ENCODE data around the gene SS18L1.

DNA sequence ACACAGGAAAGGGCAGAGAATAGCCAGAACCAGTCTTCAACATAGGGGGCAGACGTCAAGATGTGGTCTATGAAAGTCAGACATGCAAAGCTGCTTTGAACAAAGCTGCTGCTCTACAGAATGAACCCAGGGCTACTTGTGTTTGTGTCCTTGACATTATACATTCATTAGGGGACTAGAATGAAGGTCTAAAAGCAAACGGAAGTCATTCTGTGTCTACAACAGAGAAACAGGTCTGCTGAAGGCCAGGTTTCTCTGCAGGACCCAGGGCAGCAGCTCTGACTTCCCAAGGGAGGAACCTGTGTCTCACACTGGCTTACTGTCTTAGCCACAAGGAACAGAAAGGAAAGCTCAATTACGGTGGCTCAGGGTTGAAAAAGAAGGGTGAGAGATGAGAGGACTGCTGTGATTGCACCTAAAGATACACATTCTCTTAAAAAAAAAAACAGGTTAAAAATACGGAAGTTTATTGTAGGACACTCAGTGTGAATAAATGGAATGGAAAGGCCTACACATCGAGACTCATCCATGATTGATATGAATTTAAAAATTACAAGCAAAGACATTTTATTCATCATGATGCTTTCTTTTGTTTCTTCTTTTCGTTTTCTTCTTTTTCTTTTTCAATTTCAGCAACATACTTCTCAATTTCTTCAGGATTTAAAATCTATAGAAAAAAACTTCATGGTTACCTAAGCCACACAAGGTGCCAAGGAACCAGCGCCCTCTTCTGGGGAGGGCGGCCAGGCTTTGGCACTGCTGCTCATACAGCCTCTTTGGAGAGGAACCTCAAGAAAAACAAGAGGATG is 7.1 kb upstream of the SS18L1 start:
- TF ChIP-seq, protein P1, sequence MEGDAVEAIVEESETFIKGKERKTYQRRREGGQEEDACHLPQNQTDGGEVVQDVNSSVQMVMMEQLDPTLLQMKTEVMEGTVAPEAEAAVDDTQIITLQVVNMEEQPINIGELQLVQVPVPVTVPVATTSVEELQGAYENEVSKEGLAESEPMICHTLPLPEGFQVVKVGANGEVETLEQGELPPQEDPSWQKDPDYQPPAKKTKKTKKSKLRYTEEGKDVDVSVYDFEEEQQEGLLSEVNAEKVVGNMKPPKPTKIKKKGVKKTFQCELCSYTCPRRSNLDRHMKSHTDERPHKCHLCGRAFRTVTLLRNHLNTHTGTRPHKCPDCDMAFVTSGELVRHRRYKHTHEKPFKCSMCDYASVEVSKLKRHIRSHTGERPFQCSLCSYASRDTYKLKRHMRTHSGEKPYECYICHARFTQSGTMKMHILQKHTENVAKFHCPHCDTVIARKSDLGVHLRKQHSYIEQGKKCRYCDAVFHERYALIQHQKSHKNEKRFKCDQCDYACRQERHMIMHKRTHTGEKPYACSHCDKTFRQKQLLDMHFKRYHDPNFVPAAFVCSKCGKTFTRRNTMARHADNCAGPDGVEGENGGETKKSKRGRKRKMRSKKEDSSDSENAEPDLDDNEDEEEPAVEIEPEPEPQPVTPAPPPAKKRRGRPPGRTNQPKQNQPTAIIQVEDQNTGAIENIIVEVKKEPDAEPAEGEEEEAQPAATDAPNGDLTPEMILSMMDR (conservative IDR thresholded peaks at IDR 0.05): peak; percentile 93
- no peak for TF ChIP-seq ZFX (IDR thresholded peaks at IDR 0.05)

All from C4-2B (cell line).